Neural cell (in vitro differentiated cells): ENCODE results near the gene MMP24. TPM values are rescaled to one million over a fixed set of nuclear protein-coding genes. Genes with fewer than 3 reads are reported as not detected.

Experiments used
- H2AFZ ChIP-seq: fragments of 200-600, 300-800 bp; sonication (generic), shearing (Covaris generic); 2 replicates; pipeline ENCODE4 v1.6.0; 2014; ENCODE audit warnings: low read depth, mild to moderate bottlenecking, antibody characterized with exemption, low read length, moderate library complexity
- H3F3A ChIP-seq: fragments of 200-600 bp; shearing (Covaris generic); 2 replicates; pipeline ENCODE4 v1.6.1; 2016; ENCODE audit warnings: mild to moderate bottlenecking, moderate library complexity, mixed read lengths, antibody characterized with exemption, low read length; ENCODE audit not compliant: insufficient read depth, poor library complexity, severe bottlenecking
- H3K27ac ChIP-seq: fragments of 200-600, 300-800 bp; sonication (generic), shearing (Covaris generic); 2 replicates; pipeline ENCODE4 v1.5.1; 2014; ENCODE audit warnings: mild to moderate bottlenecking, low read length, moderate library complexity
- H3K27me3 ChIP-seq: fragments of 300-800, 200-600 bp; sonication (generic), shearing (Covaris generic); 2 replicates; pipeline ENCODE4 v1.6.0; 2014; ENCODE audit warnings: mild to moderate bottlenecking, low read depth, low read length, moderate library complexity; ENCODE audit not compliant: insufficient read depth
- H3K36me3 ChIP-seq: fragments of 300-800, 200-600 bp; sonication (generic), shearing (Covaris generic); 2 replicates; pipeline ENCODE4 v1.5.1; 2014; ENCODE audit warnings: mild to moderate bottlenecking, antibody characterized with exemption, low read length, moderate library complexity; ENCODE audit not compliant: insufficient read depth
- H3K4me2 ChIP-seq: fragments of 300-800, 200-600 bp; sonication (generic), shearing (Covaris generic); 2 replicates; pipeline ENCODE4 v1.6.0; 2014; ENCODE audit warnings: mild to moderate bottlenecking, low read length
- H3K4me3 ChIP-seq: fragments of 300-800, 200-600 bp; sonication (generic), shearing (Covaris generic); 2 replicates; pipeline ENCODE4 v1.5.1; 2014; ENCODE audit warnings: mild to moderate bottlenecking, low read length, moderate library complexity
- H3K79me2 ChIP-seq: fragments of 200-600 bp; shearing (Covaris generic); replicated peaks from 2 replicates; pipeline ENCODE4 v1.6.0; 2014; ENCODE audit warnings: mild to moderate bottlenecking, low read length, moderate library complexity; ENCODE audit not compliant: insufficient read depth
- H3K9ac ChIP-seq: fragments of 300-800, 200-600 bp; sonication (generic), shearing (Covaris generic); 2 replicates; pipeline ENCODE4 v1.6.1; 2016; ENCODE audit warnings: mild to moderate bottlenecking, low read length, mixed read lengths
- H3K9me2 ChIP-seq: fragments of 200-600 bp; shearing (Covaris generic); 2 replicates; pipeline ENCODE4 v1.6.1; 2016; ENCODE audit warnings: mild to moderate bottlenecking, low read length, mixed read lengths; ENCODE audit not compliant: insufficient read depth
- H3K9me3 ChIP-seq: fragments of 200-600, 300-800 bp; sonication (generic), shearing (Covaris generic); 2 replicates; pipeline ENCODE4 v1.6.1; 2016; ENCODE audit warnings: mild to moderate bottlenecking, mixed run types, low read length, moderate library complexity, mixed read lengths
- H4K20me1 ChIP-seq: fragments of 200-600 bp; shearing (Covaris generic); 2 replicates; pipeline ENCODE4 v1.6.1; 2016; ENCODE audit warnings: mild to moderate bottlenecking, mixed run types; ENCODE audit not compliant: insufficient read depth
- EP300 ChIP-seq: fragments of 450-650 bp; conservative IDR thresholded peaks from 2 replicates; pipeline ENCODE4 v1.6.1; 2014; ENCODE audit warnings: antibody characterized with exemption, mild to moderate bottlenecking, moderate library complexity; ENCODE audit not compliant: poor library complexity, severe bottlenecking
- EZH2 ChIP-seq: fragments of 200-600, 300-800 bp; shearing (Covaris generic), sonication (generic); IDR thresholded peaks from 2 replicates; pipeline ENCODE4 v1.6.1; 2014; ENCODE audit warnings: antibody characterized with exemption, low read length, borderline replicate concordance, mild to moderate bottlenecking; ENCODE audit not compliant: insufficient read depth, poor library complexity, severe bottlenecking
- MXI1 ChIP-seq: fragments of 450-650 bp; conservative IDR thresholded peaks from 2 replicates; pipeline ENCODE4 v1.6.1; 2014; ENCODE audit warnings: antibody characterized with exemption, mild to moderate bottlenecking; ENCODE audit not compliant: poor library complexity, severe bottlenecking
- POLR2AphosphoS5 ChIP-seq: IDR thresholded peaks from 2 replicates; pipeline ENCODE4 v1.6.1; 2012
- RAD21 ChIP-seq: fragments of 450-650 bp; conservative IDR thresholded peaks from 2 replicates; pipeline ENCODE4 v1.6.1; 2014; ENCODE audit warnings: antibody characterized with exemption, mild to moderate bottlenecking, moderate library complexity
- SMC3 ChIP-seq: fragments of 450-650 bp; conservative IDR thresholded peaks from 2 replicates; pipeline ENCODE4 v1.6.1; 2014; ENCODE audit warnings: antibody characterized with exemption, mild to moderate bottlenecking, moderate library complexity; ENCODE audit not compliant: poor library complexity
- TAF1 ChIP-seq: IDR thresholded peaks from 2 replicates; pipeline ENCODE4 v1.6.1; 2012; ENCODE audit warnings: low read depth
- polyA plus RNA-seq: library from polyadenylated mRNA; depleted of rRNA; stranded (reverse); fragments of >200 nt; gene quantifications from 2 replicates; pipeline ENCODE4 v1.2.3, GENCODE V29; 2014
- TF ChIP-seq, protein P1 (sequence below): fragments of 450-650 bp; IDR thresholded peaks from 2 replicates; pipeline ENCODE4 v1.5.1; 2014; ENCODE audit warnings: antibody characterized with exemption, mild to moderate bottlenecking, moderate library complexity; ENCODE audit not compliant: poor library complexity, severe bottlenecking
- TF ChIP-seq, protein P2 (sequence below): IDR thresholded peaks from 2 replicates; pipeline ENCODE4 v1.6.1; 2012; ENCODE audit warnings: borderline replicate concordance

Gene MMP24
- polyA plus RNA-seq, 1 donor from 2014 or later: 57.4 TPM

GRCh38 chr20:35254448-35254999 is 28.0 kb downstream of the MMP24 start:
- no peak overlapping the region for H3K4me3 ChIP-seq
- TF ChIP-seq TAF1 (no peak), EZH2 (no peak), SMC3 (no peak), EP300 (no peak), POLR2AphosphoS5 (no peak), RAD21 (no peak)
- TF ChIP-seq, protein P1, sequence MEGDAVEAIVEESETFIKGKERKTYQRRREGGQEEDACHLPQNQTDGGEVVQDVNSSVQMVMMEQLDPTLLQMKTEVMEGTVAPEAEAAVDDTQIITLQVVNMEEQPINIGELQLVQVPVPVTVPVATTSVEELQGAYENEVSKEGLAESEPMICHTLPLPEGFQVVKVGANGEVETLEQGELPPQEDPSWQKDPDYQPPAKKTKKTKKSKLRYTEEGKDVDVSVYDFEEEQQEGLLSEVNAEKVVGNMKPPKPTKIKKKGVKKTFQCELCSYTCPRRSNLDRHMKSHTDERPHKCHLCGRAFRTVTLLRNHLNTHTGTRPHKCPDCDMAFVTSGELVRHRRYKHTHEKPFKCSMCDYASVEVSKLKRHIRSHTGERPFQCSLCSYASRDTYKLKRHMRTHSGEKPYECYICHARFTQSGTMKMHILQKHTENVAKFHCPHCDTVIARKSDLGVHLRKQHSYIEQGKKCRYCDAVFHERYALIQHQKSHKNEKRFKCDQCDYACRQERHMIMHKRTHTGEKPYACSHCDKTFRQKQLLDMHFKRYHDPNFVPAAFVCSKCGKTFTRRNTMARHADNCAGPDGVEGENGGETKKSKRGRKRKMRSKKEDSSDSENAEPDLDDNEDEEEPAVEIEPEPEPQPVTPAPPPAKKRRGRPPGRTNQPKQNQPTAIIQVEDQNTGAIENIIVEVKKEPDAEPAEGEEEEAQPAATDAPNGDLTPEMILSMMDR: no peak
- TF ChIP-seq, protein P2, sequence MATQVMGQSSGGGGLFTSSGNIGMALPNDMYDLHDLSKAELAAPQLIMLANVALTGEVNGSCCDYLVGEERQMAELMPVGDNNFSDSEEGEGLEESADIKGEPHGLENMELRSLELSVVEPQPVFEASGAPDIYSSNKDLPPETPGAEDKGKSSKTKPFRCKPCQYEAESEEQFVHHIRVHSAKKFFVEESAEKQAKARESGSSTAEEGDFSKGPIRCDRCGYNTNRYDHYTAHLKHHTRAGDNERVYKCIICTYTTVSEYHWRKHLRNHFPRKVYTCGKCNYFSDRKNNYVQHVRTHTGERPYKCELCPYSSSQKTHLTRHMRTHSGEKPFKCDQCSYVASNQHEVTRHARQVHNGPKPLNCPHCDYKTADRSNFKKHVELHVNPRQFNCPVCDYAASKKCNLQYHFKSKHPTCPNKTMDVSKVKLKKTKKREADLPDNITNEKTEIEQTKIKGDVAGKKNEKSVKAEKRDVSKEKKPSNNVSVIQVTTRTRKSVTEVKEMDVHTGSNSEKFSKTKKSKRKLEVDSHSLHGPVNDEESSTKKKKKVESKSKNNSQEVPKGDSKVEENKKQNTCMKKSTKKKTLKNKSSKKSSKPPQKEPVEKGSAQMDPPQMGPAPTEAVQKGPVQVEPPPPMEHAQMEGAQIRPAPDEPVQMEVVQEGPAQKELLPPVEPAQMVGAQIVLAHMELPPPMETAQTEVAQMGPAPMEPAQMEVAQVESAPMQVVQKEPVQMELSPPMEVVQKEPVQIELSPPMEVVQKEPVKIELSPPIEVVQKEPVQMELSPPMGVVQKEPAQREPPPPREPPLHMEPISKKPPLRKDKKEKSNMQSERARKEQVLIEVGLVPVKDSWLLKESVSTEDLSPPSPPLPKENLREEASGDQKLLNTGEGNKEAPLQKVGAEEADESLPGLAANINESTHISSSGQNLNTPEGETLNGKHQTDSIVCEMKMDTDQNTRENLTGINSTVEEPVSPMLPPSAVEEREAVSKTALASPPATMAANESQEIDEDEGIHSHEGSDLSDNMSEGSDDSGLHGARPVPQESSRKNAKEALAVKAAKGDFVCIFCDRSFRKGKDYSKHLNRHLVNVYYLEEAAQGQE: no peak
- no peak overlapping the region for H2AFZ ChIP-seq
- H3K36me3 ChIP-seq: peaks cover 12% of the 10 kb centered on the region
- H3K9ac ChIP-seq: no peak overlapping the region
- no peak overlapping the region for H3K27ac ChIP-seq
- H4K20me1 ChIP-seq: no peaks in the 10 kb centered on the region
- no peaks in the 10 kb centered on the region for H3K9me3 ChIP-seq
- H3K4me2 ChIP-seq: no peak overlapping the region
- no peaks in the 10 kb centered on the region for H3K27me3 ChIP-seq
- no peaks in the 10 kb centered on the region for H3K79me2 ChIP-seq
- no peaks in the 10 kb centered on the region for H3F3A ChIP-seq
- H3K9me2 ChIP-seq: no peaks in the 10 kb centered on the region

GRCh38 chr20:35257175-35257909 is 30.9 kb downstream of the MMP24 start:
- no peak overlapping the region for H2AFZ ChIP-seq
- H3F3A ChIP-seq: no peaks in the 10 kb centered on the region
- H4K20me1 ChIP-seq: no peaks in the 10 kb centered on the region
- H3K36me3 ChIP-seq: peaks cover 5% of the 10 kb centered on the region
- no peak overlapping the region for H3K9ac ChIP-seq
- no peaks in the 10 kb centered on the region for H3K27me3 ChIP-seq
- no peak for TF ChIP-seq EP300
- no peak for TF ChIP-seq EZH2
- TF ChIP-seq, protein P2: no peak
- no peak for TF ChIP-seq SMC3
- no peak for TF ChIP-seq MXI1
- no peak for TF ChIP-seq RAD21
- TF ChIP-seq, protein P1: no peak
- no peak for TF ChIP-seq TAF1
- H3K9me2 ChIP-seq: no peaks in the 10 kb centered on the region
- no peaks in the 10 kb centered on the region for H3K9me3 ChIP-seq
- H3K4me3 ChIP-seq: no peak overlapping the region
- no peak overlapping the region for H3K27ac ChIP-seq
- no peak overlapping the region for H3K4me2 ChIP-seq
- no peaks in the 10 kb centered on the region for H3K79me2 ChIP-seq
